ENCODE measurements around the gene DOK1.

Gene DOK1

DNA sequence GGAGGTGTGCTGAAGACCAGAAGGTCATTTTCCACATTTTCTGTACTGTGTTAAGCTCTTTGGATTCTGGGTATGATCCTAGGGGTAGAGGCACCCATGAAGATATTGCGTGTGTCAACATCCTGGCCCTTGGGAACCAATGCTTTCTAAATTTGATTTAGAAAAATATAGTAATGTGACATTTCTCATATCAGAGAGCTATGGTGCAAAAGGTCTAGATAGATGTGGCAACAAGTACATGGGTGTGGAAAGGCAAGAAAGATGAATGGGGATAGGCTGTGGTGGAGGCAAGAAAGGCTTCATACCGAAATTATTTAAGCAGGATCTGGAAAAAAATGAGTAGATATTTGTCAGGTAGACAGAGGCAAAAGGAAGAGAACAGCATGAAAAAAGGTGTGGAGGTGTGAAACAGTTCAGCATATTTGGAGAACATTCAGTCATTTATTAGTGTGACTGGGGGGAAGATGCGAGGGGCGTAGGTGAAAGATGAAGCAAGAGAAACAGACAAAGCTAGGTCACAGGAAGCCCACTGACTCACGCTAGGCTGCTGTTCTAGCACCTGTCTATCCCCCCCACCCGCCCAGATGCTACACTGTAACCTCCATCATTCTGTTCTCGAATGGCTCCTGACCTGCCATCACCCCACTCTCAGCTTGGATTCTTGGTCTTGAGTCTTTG lies 11.7 kb downstream of the DOK1 start:
- no peak for DNase-seq (ENCODE audit: low spot score)
- in situ Hi-C loops (cut with MboI; ENCODE audit: low pct_unique_long_range_greater_than_20kb, low sequenced_read_pairs, unreplicated experiment), result no loop called here
- TF ChIP-seq, protein P1, sequence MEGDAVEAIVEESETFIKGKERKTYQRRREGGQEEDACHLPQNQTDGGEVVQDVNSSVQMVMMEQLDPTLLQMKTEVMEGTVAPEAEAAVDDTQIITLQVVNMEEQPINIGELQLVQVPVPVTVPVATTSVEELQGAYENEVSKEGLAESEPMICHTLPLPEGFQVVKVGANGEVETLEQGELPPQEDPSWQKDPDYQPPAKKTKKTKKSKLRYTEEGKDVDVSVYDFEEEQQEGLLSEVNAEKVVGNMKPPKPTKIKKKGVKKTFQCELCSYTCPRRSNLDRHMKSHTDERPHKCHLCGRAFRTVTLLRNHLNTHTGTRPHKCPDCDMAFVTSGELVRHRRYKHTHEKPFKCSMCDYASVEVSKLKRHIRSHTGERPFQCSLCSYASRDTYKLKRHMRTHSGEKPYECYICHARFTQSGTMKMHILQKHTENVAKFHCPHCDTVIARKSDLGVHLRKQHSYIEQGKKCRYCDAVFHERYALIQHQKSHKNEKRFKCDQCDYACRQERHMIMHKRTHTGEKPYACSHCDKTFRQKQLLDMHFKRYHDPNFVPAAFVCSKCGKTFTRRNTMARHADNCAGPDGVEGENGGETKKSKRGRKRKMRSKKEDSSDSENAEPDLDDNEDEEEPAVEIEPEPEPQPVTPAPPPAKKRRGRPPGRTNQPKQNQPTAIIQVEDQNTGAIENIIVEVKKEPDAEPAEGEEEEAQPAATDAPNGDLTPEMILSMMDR (IDR thresholded peaks at IDR 0.05; ENCODE audit: extremely low read depth, insufficient read depth, missing control alignments), result no peak

DNA sequence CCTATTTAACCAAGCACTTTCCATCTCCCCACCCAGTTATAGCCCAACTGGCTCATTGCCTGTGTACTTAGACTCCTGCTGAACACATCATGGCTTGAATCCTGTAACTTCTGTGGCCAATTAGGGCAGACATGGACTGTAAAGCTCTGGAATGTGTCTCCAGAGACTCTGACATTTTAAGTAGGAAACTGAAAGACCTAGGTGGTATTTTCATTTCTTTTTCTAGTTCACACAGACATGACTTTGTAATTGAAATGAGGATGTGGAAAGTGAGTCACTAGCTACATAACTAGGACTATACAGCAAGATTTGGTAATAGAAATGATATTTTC lies 12.2 kb downstream of the DOK1 start:
- TF ChIP-seq, protein P1 (IDR thresholded peaks at IDR 0.05; ENCODE audit: extremely low read depth, insufficient read depth, missing control alignments), result no peak
- DNase-seq (ENCODE audit: low spot score), result no peak
- in situ Hi-C loops (cut with MboI; ENCODE audit: low pct_unique_long_range_greater_than_20kb, low sequenced_read_pairs, unreplicated experiment), result no loop called here

DNA sequence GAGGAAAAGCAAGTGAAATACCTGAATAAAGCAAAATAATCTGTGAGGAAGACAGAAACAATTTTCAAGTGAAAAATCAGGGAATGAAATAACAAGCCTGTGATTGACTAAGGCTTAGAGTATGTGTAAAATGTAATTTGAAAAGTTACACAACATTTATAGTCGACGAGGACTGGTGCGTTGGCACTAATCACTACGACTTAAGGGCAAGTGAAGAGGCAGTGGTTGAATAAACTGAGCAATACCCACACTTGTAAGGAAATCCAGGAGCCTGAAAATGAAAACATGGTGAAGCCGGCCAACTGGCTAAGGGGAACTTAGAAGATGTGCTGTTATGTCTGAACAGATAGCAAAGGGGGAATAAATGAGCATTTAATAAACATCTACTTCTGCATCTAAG lies 13.4 kb downstream of the DOK1 start:
- in situ Hi-C loops (cut with MboI; ENCODE audit: low pct_unique_long_range_greater_than_20kb, low sequenced_read_pairs, unreplicated experiment), result no loop called here
- TF ChIP-seq, protein P1 (IDR thresholded peaks at IDR 0.05; ENCODE audit: extremely low read depth, insufficient read depth, missing control alignments), result no peak
- DNase-seq (ENCODE audit: low spot score), result no peak

DNA sequence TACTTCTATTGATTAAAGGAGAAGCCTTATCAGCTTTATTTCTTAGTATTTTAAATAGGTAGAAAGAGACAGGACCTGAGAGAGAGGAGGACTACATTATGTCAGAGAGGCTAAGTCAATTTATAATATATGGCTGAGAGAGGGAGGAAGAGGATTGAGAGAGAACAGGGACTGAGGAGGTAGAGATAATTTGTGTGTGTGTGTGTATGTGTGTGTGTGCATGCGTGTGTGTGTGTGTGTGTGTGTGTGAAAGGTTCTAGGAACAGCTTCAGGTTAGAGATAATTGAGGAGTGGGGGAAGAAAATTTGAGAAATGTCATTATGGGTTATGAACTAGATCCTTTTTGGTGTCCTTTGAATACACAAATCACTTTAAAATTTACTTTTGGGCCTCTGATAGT lies 15.2 kb downstream of the DOK1 start:
- in situ Hi-C loops (cut with MboI; ENCODE audit: low pct_unique_long_range_greater_than_20kb, low sequenced_read_pairs, unreplicated experiment), result no loop called here
- DNase-seq (ENCODE audit: low spot score), result no peak
- TF ChIP-seq, protein P1 (IDR thresholded peaks at IDR 0.05; ENCODE audit: extremely low read depth, insufficient read depth, missing control alignments), result no peak

DNA sequence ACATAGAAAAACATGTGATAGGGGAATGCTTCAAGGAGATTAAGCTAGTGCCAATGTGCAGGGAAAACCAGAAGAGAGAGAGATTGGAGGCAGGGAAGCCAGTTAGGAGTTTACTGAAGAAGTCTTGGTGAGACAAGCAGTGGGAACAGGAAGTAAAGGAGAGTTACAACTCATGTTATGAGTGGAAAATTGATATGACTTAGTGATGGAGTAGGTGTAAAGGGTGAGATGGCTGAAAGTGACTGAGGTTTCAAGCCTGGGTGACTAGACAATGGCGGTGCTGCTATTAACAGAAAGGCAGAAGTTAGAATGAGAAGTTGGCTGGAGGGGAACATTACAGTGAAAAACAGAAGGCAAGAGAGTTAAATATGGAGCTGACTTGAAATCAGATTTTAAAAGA lies 16.5 kb downstream of the DOK1 start:
- TF ChIP-seq, protein P1 (IDR thresholded peaks at IDR 0.05; ENCODE audit: extremely low read depth, insufficient read depth, missing control alignments), result no peak
- peak; percentile 73 for DNase-seq (ENCODE audit: low spot score)
- in situ Hi-C loops (cut with MboI; ENCODE audit: low pct_unique_long_range_greater_than_20kb, low sequenced_read_pairs, unreplicated experiment), result no loop called here

DNA sequence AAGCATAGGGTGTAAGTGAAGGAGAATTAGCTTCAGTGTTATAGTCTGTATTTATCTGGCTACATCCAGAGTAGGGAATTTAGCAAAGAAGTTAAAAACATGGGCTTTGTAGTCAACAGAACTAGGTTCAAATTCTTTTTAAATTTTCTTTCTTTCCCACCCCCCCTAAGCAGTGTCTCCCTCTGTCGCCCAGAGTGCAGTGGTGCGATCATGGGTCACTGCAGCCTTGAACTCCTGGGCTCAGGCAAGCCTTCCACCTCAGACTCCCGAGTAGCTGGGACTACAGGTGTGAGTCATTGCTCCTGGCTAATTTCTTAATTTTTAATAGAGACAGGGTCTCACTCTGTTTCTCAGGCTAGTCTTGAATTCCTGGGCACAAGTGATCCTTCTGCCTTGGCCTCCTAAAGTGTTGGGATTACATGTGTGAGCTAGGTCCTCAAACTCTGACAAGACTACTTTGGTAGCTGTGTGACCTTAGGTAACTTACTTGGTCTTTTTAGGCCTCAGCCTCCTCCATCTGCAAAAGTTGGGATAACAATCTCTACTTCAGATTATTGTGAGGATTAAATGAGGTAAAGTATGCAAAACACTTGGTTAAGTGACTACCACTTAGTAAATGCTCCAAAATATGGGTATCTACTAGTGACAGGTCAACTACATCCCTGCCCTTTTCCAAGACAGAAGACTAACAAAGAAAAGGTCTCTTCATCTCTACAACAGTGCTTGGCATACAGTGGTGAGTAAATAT lies 17.8 kb downstream of the DOK1 start:
- no peak for DNase-seq (ENCODE audit: low spot score)
- in situ Hi-C loops (cut with MboI; ENCODE audit: low pct_unique_long_range_greater_than_20kb, low sequenced_read_pairs, unreplicated experiment), result no loop called here
- TF ChIP-seq, protein P1 (IDR thresholded peaks at IDR 0.05; ENCODE audit: extremely low read depth, insufficient read depth, missing control alignments), result peak; percentile 58
